ENCODE measurements around the gene LY6G5C.
A peak's percentile ranks its signal among the peaks of the same experiment; 100 is the strongest.

The LY6G5C gene

GRCh38 chr6:31680226-31681134 is at the start of gene LY6G5C:
TSS of gene LY6G5C (minus strand) at chr6:31681067. CDS start at chr6:31680373, 694 bp downstream.
- peak; percentile 67 for DNase-seq

GRCh38 chr6:31729979-31730630 is 49.2 kb upstream of the LY6G5C start:
- DNase-seq = peak; percentile 64 to 76

GRCh38 chr6:31729515-31729978 is 48.7 kb upstream of the LY6G5C start:
- peak; percentile 82 to 84 for DNase-seq

- no peak for DNase-seq
Measured at GRCh38 chr6:31728767-31729514, 48.1 kb upstream of the LY6G5C start, which contains the start of gene DDAH2. TSS of gene DDAH2 (minus strand) at chr6:31729299. CDS start at chr6:31729161, 138 bp downstream.

GRCh38 chr6:31727717-31728671 is 47.1 kb upstream of the LY6G5C start:
- DNase-seq = no peak

GRCh38 chr6:31727034-31727716 is 46.3 kb upstream of the LY6G5C start:
- no peak for DNase-seq

- DNase-seq = no peak
Measured at GRCh38 chr6:31725502-31726350, 44.9 kb upstream of the LY6G5C start.

- no peak for DNase-seq
Measured at GRCh38 chr6:31723980-31724691, 43.3 kb upstream of the LY6G5C start.

GRCh38 chr6:31723245-31723979 is 42.5 kb upstream of the LY6G5C start, which contains the start of gene MPIG6B:
TSS of gene MPIG6B (plus strand) at chr6:31723373. CDS start at chr6:31723384, 11 bp downstream.
- DNase-seq = no peak

- DNase-seq = no peak
Measured at GRCh38 chr6:31722173-31722572, 41.3 kb upstream of the LY6G5C start.

- no peak for DNase-seq
Measured at GRCh38 chr6:31721351-31722020, 40.6 kb upstream of the LY6G5C start, which contains the start of gene LY6G6C. TSS of gene LY6G6C (minus strand) at chr6:31721746. CDS start at chr6:31721679, 67 bp downstream.

- DNase-seq = no peak
Measured at GRCh38 chr6:31720196-31720770, 39.4 kb upstream of the LY6G5C start.

GRCh38 chr6:31719001-31719400 is 38.1 kb upstream of the LY6G5C start:
- DNase-seq = no peak

GRCh38 chr6:31718265-31718664 is 37.4 kb upstream of the LY6G5C start:
- no peak for DNase-seq

- DNase-seq = no peak
Measured at GRCh38 chr6:31717499-31718222, 36.8 kb upstream of the LY6G5C start.

GRCh38 chr6:31715022-31715958 is 34.4 kb upstream of the LY6G5C start, which contains the start of gene LY6G6D:
TSS of gene LY6G6D (plus strand) at chr6:31715348. CDS start at chr6:31715356, 8 bp downstream.
- DNase-seq = no peak

Measured in stimulated activated CD4-positive, alpha-beta T cell treated with anti-CD3 and anti-CD28 coated beads, Interleukin-2, amount 100 ng/mL, for 24 hours (primary cell).